ENCODE data around the gene TLX2. TPM values are rescaled to one million over a fixed set of nuclear protein-coding genes. Genes with fewer than 3 reads are reported as not detected.

The TLX2 gene
- total and polyA plus RNA-seq, 2 of the 4 experiments (the other 2 are of a cell fraction): not detected

- peaks cover 6% of the 10 kb centered on the region; the same call in 1 of the 2 replicates for H3K36me3 ChIP-seq (ENCODE audit: control insufficient read depth, insufficient read depth, low read length)
- no peak overlapping the region for H3K18ac ChIP-seq (ENCODE audit: low read depth, low read length)
- intact Hi-C loops (cut with micrococcal nuclease) (no loop called here), in situ Hi-C loops (cut with MboI; ENCODE audit: low sequenced_read_pairs) (no loop called here), dilution Hi-C loops (cut with HindIII; ENCODE audit: low sequenced_read_pairs, unreplicated experiment) (no loop called here)
- no peaks in the 10 kb centered on the region for H4K20me1 ChIP-seq (ENCODE audit: insufficient read depth, low read length)
- no TSS peak for BruUV-seq (replicated peaks)
- no peak overlapping the region for H2BK120ac ChIP-seq (ENCODE audit: low read depth, low read length)
- H3K79me1 ChIP-seq (ENCODE audit: low read depth in 1 of 2, low read length in 2 of 2): 0 out of 4 replicates have a peak, but pooled peaks cover 0 to 1% of the 10 kb centered on the region in 2 experiments
- H3K4me1 ChIP-seq (ENCODE audit: control insufficient read depth, insufficient read depth, low read length): no peaks in the 10 kb centered on the region
- H3K4ac ChIP-seq (ENCODE audit: low read depth, low read length): no peak overlapping the region
- no peak overlapping the region for H3K9ac ChIP-seq (ENCODE audit: low read depth, low read length)
- H3K23ac ChIP-seq (ENCODE audit: low read depth, low read length): no peak overlapping the region
- CTCF ChIA-PET: interaction anchor here (0.7 kb wide), 1 partner anchor 211 kb away, joined by 3 read pairs; no protein-coding TSS in a partner anchor
- no peak overlapping the region for H3K27ac ChIP-seq (ENCODE audit: insufficient read depth, low read length)
- H4K91ac ChIP-seq (ENCODE audit: insufficient read depth, low read depth, low read length): no peak overlapping the region
- H3K4me2 ChIP-seq (ENCODE audit: low read depth, low read length): no peak overlapping the region
- no peak overlapping the region for H2BK5ac ChIP-seq (ENCODE audit: low read depth, low read length, poor library complexity, severe bottlenecking)
- TF ChIP-seq SMC3 (IDR thresholded peaks at IDR 0.05; ENCODE audit: low read depth, low read length) (no peak), RAD21 (IDR thresholded peaks at IDR 0.05; ENCODE audit: low read length) (no peak), POLR2A (IDR thresholded peaks at IDR 0.05; ENCODE audit: low read depth, low read length) (no peak), MAZ (IDR thresholded peaks at IDR 0.05; ENCODE audit: borderline replicate concordance, low read depth, low read length) (no peak), MAFK (IDR thresholded peaks at IDR 0.05; ENCODE audit: low read depth, low read length) (no peak), NFE2L2 (IDR thresholded peaks at IDR 0.05; ENCODE audit: low read depth, low read length) (no peak), MXI1 (IDR thresholded peaks at IDR 0.05; ENCODE audit: borderline replicate concordance, low read depth, low read length) (no peak), USF2 (IDR thresholded peaks at IDR 0.05; ENCODE audit: low read depth, low read length) (no peak), CEBPB (IDR thresholded peaks at IDR 0.05; ENCODE audit: low read depth, low read length) (no peak), BHLHE40 (IDR thresholded peaks at IDR 0.05; ENCODE audit: low read depth, low read length) (no peak), RCOR1 (IDR thresholded peaks at IDR 0.05; ENCODE audit: insufficient replicate concordance, low read length) (no peak), CHD1 (IDR thresholded peaks at IDR 0.05; ENCODE audit: low read depth, low read length) (no peak), FOS (IDR thresholded peaks at IDR 0.05; ENCODE audit: low read depth, low read length) (no peak)
- TF ChIP-seq, protein P1, sequence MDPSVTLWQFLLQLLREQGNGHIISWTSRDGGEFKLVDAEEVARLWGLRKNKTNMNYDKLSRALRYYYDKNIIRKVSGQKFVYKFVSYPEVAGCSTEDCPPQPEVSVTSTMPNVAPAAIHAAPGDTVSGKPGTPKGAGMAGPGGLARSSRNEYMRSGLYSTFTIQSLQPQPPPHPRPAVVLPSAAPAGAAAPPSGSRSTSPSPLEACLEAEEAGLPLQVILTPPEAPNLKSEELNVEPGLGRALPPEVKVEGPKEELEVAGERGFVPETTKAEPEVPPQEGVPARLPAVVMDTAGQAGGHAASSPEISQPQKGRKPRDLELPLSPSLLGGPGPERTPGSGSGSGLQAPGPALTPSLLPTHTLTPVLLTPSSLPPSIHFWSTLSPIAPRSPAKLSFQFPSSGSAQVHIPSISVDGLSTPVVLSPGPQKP (IDR thresholded peaks at IDR 0.05; ENCODE audit: borderline replicate concordance, low read depth, low read length): no peak
- TF ChIP-seq, protein P2, sequence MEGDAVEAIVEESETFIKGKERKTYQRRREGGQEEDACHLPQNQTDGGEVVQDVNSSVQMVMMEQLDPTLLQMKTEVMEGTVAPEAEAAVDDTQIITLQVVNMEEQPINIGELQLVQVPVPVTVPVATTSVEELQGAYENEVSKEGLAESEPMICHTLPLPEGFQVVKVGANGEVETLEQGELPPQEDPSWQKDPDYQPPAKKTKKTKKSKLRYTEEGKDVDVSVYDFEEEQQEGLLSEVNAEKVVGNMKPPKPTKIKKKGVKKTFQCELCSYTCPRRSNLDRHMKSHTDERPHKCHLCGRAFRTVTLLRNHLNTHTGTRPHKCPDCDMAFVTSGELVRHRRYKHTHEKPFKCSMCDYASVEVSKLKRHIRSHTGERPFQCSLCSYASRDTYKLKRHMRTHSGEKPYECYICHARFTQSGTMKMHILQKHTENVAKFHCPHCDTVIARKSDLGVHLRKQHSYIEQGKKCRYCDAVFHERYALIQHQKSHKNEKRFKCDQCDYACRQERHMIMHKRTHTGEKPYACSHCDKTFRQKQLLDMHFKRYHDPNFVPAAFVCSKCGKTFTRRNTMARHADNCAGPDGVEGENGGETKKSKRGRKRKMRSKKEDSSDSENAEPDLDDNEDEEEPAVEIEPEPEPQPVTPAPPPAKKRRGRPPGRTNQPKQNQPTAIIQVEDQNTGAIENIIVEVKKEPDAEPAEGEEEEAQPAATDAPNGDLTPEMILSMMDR (conservative IDR thresholded peaks at IDR 0.05; ENCODE audit: low read depth, low read length): no peak
- no peak overlapping the region for H4K8ac ChIP-seq (ENCODE audit: low read depth in 2 of 2, low read length in 2 of 2)
- no peak overlapping the region for H2AK5ac ChIP-seq (ENCODE audit: low read depth, low read length)
- no CpG with 5 or more reads among the region's 1 CpG for WGBS, 2 experiments (ENCODE audit: extremely low coverage in 2 of 2, insufficient read length in 1 of 2)
- no peak overlapping the region for H2BK20ac ChIP-seq (ENCODE audit: low read depth, low read length)
- no peaks in the 10 kb centered on the region for H3K27me3 ChIP-seq (ENCODE audit: control insufficient read depth, insufficient read depth, low read length)
- no peak overlapping the region for H3K4me3 ChIP-seq (ENCODE audit: insufficient read depth, low read depth, low read length)
- H4K5ac ChIP-seq (ENCODE audit: low read depth, low read length): no peak overlapping the region
- H2BK15ac ChIP-seq (ENCODE audit: low read depth, low read length): no peak overlapping the region
- DNase-seq (no peak), ATAC-seq (ENCODE audit: low read depth) (no peak)
- H3K56ac ChIP-seq (ENCODE audit: extremely low read depth, insufficient read depth, low read length): no peak overlapping the region
- H3K9me3 ChIP-seq (ENCODE audit: control insufficient read depth, insufficient read depth, low read length): no peaks in the 10 kb centered on the region
- H2AFZ ChIP-seq (replicated peaks; ENCODE audit: low read length, poor library complexity): no peak overlapping the region
- POLR2A ChIA-PET (ENCODE audit: unreplicated experiment): no interaction called here
- H2AK9ac ChIP-seq (replicated peaks; ENCODE audit: low read depth, low read length, poor library complexity): no peak overlapping the region
- H3K9me1 ChIP-seq (ENCODE audit: insufficient read depth, low read length): no peaks in the 10 kb centered on the region
- H3K14ac ChIP-seq (replicated peaks; ENCODE audit: low read depth, low read length): no peak overlapping the region
These were observed 28.7 kb downstream of the TLX2 start for GRCh38 chr2:74542978-74543377.
